Measurements from ENCODE around the gene ACAP3.

DNA sequence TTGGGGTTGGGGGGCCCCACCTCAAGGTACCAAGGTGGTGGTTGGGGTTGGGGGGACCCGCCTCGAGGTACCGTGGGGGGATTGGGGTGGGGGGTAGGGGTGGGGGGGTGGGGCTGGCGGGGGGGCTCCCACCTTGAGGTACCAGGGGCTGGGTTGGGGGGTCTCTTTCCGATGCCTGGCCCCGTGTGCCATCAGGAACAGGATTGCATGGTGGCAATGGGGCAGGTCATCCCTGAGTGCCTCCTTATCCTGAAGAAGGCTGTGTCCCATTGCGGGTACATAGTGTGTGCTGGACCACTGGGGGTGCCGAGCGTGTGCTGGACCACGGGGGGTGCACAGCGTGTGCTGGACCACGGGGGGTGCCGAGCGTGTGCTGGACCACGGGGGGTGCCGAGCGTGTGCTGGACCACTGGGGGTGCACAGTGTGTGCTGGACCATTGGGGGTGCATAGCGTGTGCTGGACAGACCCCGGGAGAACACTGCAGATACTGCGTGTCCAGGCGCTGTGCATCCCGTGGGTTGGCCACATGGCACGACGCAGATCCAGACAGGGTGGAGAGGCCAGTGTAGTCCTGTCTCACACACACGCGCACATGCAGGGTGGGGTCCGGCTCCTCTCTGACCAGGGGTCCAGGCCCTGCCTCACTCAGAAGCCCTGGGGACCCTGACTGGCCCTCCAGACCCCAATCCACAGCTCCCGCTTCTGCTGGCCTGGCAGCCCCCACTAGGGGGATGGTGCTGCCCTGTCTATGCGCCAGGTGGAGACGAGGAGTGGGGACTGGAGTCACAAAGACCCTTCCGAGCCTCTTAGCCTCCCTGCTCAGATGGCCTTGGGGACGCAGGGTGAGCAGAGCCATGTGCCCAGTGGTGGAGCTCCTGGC is 23.3 kb downstream of the ACAP3 start:
- TF ChIP-seq EZH2 (IDR thresholded peaks at IDR 0.05) (no peak), EZH2phosphoT487 (IDR thresholded peaks at IDR 0.05) (no peak)
- TF ChIP-seq, protein P1, sequence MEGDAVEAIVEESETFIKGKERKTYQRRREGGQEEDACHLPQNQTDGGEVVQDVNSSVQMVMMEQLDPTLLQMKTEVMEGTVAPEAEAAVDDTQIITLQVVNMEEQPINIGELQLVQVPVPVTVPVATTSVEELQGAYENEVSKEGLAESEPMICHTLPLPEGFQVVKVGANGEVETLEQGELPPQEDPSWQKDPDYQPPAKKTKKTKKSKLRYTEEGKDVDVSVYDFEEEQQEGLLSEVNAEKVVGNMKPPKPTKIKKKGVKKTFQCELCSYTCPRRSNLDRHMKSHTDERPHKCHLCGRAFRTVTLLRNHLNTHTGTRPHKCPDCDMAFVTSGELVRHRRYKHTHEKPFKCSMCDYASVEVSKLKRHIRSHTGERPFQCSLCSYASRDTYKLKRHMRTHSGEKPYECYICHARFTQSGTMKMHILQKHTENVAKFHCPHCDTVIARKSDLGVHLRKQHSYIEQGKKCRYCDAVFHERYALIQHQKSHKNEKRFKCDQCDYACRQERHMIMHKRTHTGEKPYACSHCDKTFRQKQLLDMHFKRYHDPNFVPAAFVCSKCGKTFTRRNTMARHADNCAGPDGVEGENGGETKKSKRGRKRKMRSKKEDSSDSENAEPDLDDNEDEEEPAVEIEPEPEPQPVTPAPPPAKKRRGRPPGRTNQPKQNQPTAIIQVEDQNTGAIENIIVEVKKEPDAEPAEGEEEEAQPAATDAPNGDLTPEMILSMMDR (IDR thresholded peaks at IDR 0.05): no peak

Data from neural progenitor cell (in vitro differentiated cells).